ENCODE data around the gene ZNF726.
"Not testable (repeated sequence)": the region's sequence is repeated elsewhere in the genome, so short reads cannot be mapped to it uniquely, and the experiment has no call there.

The ZNF726 gene

DNA sequence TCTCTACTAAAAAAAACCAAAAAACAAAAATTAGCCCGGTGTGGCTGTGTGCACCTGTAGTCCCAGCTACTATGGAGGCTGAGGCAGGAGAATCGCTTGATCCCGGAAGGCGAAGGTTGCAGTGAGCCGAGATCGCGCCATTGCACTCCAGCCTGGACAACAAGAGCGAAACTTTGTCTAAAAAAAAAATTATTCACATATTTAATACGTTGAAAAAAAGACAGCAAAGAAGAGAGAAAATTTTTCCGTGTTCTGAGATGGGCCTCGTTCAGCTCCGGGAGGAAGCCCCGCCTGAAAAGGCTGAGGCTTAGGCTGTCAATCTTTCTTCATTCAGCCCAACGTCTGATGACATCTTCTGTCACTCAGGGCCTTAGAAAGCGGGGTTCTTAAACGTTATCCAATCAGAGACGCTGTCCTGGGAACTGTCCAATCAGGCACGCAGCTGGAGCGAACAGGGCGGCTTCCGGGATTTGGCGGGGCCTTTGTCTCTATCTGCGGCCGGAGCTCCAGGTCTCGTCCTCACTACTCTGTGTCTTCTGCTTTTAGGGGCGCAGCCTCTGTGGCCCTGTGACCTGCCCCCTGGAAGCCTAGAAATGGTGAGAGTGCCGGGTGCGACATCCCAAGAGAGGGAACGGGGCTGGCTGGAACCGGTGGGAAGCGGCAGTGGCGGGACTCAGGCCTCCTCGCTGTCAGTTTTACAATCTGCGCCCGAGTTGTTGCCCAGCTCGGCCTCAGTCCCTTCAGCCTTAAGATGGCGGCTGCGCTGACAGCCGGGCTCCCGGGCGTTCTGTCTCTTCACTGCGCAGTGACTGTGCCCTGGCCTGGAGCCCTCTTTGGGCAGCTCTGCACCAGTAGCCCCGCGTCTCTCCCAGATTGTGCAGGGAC lies at the start of gene ZNF726:
TSS of gene ZNF726 (plus strand) at position 485 of the 885 bp plus-strand sequence. CDS start at position 594, 109 bp downstream.
- H3K27me3 Mint-ChIP-seq, result no peaks in the 10 kb centered on the region
- no peaks in the 10 kb centered on the region for H3K9me3 Mint-ChIP-seq
- H3K4me3 Mint-ChIP-seq, result peak within 1 kb of the TSS; percentile 90
- peak within 1 kb of the TSS; percentile 92 for H3K27ac Mint-ChIP-seq (ENCODE audit: low read depth)
- peak; percentile 75 to 84 for DNase-seq (ENCODE audit: low spot score in 2 of 2)
- H3K4me1 Mint-ChIP-seq, result no peaks in the 10 kb centered on the region
- peak; percentile 98 for ATAC-seq (replicated peaks; ENCODE audit: extremely low read depth, poor library complexity, severe bottlenecking)
- H3K36me3 Mint-ChIP-seq (ENCODE audit: insufficient read depth), result peaks cover 4% of the 10 kb centered on the region

DNA sequence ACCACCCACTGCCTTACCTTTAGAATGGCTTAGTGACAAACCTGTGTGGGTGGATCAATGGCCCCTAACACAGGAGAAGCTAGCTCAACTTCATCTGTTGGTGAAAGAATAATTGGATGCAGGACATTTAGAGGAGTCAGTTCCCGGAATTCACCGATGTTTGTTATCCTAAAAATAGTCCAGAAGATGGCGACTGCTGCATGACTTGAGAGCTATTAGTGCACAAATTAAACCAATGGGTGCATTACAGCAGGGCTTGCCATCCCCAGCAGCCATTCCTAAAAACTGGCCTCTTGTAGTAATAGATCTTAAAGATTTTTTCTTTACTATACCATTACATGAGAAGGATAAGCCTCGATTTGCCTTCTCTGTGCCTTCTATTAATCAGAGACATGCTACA lies 46.8 kb upstream of the ZNF726 start:
- ATAC-seq (replicated peaks; ENCODE audit: extremely low read depth, poor library complexity, severe bottlenecking) (no peak), DNase-seq (ENCODE audit: low spot score in 2 of 2) (no peak)
- Mint-ChIP-seq H3K36me3 (ENCODE audit: insufficient read depth) (peaks cover 2% of the 10 kb centered on the region), H3K27me3 (no peaks in the 10 kb centered on the region), H3K9me3 (no peaks in the 10 kb centered on the region), H3K27ac (ENCODE audit: low read depth) (no peak overlapping the region), H3K4me1 (no peaks in the 10 kb centered on the region), H3K4me3 (no peak overlapping the region)

DNA sequence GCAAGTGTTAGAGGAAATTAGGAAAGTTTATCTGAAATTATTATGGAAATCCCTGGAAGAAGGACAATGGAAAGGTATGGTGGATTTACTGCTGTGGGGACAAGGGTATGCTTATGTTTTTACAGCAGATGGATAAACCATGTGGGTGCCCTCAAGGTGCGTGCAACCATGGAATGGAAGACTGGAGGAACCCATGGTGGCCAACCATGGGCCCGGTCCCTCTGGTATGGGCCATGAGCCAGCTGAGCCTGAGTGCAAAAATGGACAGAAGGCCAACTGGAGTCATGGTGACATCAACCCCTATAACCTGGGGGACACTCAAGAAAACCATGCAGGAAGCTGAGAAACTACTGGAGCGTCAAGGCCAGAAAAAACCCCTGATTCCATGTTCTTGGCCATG lies 46.1 kb upstream of the ZNF726 start:
- Mint-ChIP-seq H3K27ac (ENCODE audit: low read depth) (no peak overlapping the region), H3K4me1 (no peaks in the 10 kb centered on the region), H3K27me3 (no peaks in the 10 kb centered on the region), H3K4me3 (no peak overlapping the region), H3K9me3 (no peaks in the 10 kb centered on the region), H3K36me3 (ENCODE audit: insufficient read depth) (peaks cover 2% of the 10 kb centered on the region)
- DNase-seq (ENCODE audit: low spot score in 2 of 2) (no peak), ATAC-seq (replicated peaks; ENCODE audit: extremely low read depth, poor library complexity, severe bottlenecking) (no peak)

DNA sequence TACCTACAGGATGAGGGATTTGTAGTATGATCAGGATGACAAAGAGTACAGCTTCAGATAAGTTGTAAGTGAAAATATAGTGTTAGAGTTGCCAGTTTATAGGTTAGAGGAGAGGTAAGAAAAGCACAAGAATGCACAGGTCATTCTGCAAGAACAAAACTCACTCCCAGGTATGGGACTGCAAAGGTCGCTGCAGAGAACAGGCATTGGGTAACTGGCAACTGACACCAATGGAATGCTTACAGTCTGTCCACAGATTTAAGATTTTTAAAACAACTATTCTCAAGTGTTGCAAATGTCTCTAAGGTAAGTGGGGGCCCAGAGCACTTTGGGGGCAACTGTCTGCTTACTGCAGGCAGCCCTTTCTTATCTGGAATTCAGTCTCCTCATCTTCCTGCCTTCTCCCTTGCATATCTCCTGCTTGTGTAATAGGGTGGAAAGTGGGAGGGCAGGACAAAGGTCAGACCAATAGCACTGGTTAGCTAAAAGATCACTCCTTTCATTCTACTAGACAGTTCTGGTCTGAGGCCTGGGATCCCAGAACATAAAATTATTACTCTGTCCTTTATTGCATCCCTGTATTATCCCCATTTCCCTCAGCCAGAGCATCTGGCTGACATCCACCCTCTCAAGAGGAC lies 42.3 kb upstream of the ZNF726 start:
- Mint-ChIP-seq H3K27me3 (no peaks in the 10 kb centered on the region), H3K9me3 (no peaks in the 10 kb centered on the region), H3K36me3 (ENCODE audit: insufficient read depth) (peaks cover 2% of the 10 kb centered on the region), H3K4me1 (no peaks in the 10 kb centered on the region), H3K4me3 (no peak overlapping the region), H3K27ac (ENCODE audit: low read depth) (no peak overlapping the region)
- ATAC-seq (replicated peaks; ENCODE audit: extremely low read depth, poor library complexity, severe bottlenecking) (no peak), DNase-seq (ENCODE audit: low spot score in 2 of 2) (no peak)

DNA sequence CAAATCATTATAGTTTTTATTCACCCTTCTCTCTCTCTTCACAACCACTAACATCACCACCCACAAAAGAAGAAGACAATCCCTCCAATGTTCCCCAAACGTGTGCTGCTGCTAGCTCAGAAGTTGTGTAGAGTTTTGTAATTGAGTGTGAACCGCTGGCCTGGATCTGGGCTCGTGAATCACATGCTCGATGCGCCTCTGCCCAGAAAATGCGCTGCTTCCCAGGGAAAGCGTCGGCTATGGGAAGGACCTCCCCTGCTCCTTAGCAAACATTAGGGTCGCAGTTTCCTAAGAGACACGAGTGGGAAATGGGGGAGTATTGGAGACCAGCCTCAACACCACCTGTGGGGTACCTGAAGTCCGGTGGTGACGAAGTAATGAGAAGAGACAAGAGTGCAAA lies 38.4 kb upstream of the ZNF726 start:
- peaks cover 26% of the 10 kb centered on the region for H3K27me3 Mint-ChIP-seq
- H3K36me3 Mint-ChIP-seq (ENCODE audit: insufficient read depth), result peaks cover 2% of the 10 kb centered on the region
- peaks cover 22% of the 10 kb centered on the region for H3K9me3 Mint-ChIP-seq
- H3K4me3 Mint-ChIP-seq, result no peak overlapping the region
- no peaks in the 10 kb centered on the region for H3K4me1 Mint-ChIP-seq
- no peak overlapping the region for H3K27ac Mint-ChIP-seq (ENCODE audit: low read depth)
- no peak for DNase-seq (ENCODE audit: low spot score in 2 of 2)
- no peak for ATAC-seq (replicated peaks; ENCODE audit: extremely low read depth, poor library complexity, severe bottlenecking)

DNA sequence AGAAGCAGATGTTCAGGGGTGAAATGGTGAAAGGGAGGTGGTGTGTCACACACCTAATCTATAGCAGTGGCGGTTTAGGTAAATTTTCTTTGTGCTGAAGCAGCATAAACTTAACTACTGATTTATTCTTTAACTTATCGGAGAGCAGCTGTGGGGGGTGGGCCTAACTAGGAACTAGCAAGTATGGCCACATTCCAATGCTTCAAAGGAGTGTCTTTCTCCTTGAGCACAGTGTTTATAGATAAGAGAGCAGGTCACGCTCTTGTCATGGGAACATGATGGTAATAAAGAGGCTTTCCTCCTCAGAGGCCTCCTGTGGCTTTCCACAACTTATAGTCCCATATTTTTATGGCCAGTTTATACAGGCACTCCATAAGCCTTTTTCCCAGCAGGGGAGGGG lies 37.9 kb upstream of the ZNF726 start:
- not testable (repeated sequence) for H3K36me3 Mint-ChIP-seq (ENCODE audit: insufficient read depth); ATAC-seq (replicated peaks; ENCODE audit: extremely low read depth, poor library complexity, severe bottlenecking); DNase-seq (ENCODE audit: low spot score in 2 of 2); H3K27ac Mint-ChIP-seq (ENCODE audit: low read depth); H3K4me1 Mint-ChIP-seq; H3K4me3 Mint-ChIP-seq
- Mint-ChIP-seq H3K9me3 (peaks cover 22% of the 10 kb centered on the region), H3K27me3 (peaks cover 26% of the 10 kb centered on the region)

DNA sequence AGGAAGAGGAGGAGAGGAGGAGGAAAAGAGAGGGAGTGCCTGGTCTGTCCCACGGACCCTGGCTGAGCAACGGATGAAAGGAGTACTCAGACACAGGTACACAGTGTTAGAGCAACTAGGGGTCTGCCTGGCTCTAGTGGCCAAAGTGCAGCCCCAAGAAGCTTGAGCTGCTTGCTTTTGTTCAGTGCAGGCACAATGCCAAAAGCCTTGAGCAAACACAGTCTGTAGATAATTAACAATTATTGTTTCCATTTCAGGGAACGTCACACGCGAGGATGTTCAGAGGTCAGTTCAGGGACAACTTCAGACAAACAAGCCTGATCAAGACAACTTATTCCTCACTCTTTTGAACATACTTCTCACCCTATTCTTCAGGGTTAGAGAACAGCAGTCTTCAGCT lies 32.2 kb upstream of the ZNF726 start:
- DNase-seq (ENCODE audit: low spot score in 2 of 2) (no peak), ATAC-seq (replicated peaks; ENCODE audit: extremely low read depth, poor library complexity, severe bottlenecking) (no peak)
- H3K4me1 Mint-ChIP-seq, result no peaks in the 10 kb centered on the region
- peaks cover 22% of the 10 kb centered on the region for H3K9me3 Mint-ChIP-seq
- no peak overlapping the region for H3K4me3 Mint-ChIP-seq
- peaks cover 26% of the 10 kb centered on the region for H3K27me3 Mint-ChIP-seq
- no peak overlapping the region for H3K27ac Mint-ChIP-seq (ENCODE audit: low read depth)
- peaks cover 2% of the 10 kb centered on the region for H3K36me3 Mint-ChIP-seq (ENCODE audit: insufficient read depth)

DNA sequence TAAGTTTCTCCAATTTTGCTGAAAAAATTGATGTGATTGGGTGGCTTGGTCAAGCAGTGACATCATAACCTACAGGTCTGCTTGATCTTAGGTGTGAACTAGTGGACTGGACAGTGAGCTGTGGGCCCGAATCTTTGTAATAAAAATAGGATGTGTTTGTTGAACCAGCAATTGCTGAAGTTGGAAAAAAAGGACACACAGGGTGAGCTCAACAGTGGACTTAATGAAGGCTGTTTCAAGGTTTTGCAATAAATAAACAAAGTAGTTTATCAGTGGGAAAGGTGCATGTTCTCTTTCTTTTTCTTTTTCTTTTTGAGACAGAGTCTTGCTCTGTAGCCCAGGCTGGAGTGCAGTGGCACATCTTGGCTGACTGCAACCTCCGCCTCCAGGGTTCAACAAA lies 30.3 kb upstream of the ZNF726 start:
- H3K4me1 Mint-ChIP-seq, result no peaks in the 10 kb centered on the region
- no peak for ATAC-seq (replicated peaks; ENCODE audit: extremely low read depth, poor library complexity, severe bottlenecking)
- H3K27ac Mint-ChIP-seq (ENCODE audit: low read depth), result no peak overlapping the region
- peaks cover 9% of the 10 kb centered on the region for H3K27me3 Mint-ChIP-seq
- no peak overlapping the region for H3K4me3 Mint-ChIP-seq
- DNase-seq (ENCODE audit: low spot score in 2 of 2), result no peak
- H3K9me3 Mint-ChIP-seq, result peaks cover 13% of the 10 kb centered on the region
- no peaks in the 10 kb centered on the region for H3K36me3 Mint-ChIP-seq (ENCODE audit: insufficient read depth)

DNA sequence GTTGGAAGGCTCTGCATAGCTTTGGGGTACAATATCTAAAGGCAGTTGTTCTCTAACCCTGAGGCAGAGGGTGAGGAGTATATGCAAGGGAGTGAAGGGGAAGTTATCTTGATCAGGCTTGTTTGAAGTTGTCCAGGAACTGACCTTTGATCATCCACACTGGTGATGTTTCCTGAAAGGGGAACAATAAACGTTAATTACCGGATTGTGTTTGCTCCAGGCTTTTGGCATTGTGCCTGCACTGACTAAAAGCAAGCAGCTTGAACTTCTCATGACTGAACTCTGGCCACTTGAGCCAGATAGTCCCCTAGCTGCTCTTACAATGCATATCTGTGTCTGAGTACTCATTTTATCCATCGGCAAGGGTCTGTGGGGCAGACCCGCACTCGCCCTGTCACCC lies 27.0 kb upstream of the ZNF726 start:
- H3K36me3 Mint-ChIP-seq (ENCODE audit: insufficient read depth), result no peaks in the 10 kb centered on the region
- H3K9me3 Mint-ChIP-seq, result peaks cover 6% of the 10 kb centered on the region

DNA sequence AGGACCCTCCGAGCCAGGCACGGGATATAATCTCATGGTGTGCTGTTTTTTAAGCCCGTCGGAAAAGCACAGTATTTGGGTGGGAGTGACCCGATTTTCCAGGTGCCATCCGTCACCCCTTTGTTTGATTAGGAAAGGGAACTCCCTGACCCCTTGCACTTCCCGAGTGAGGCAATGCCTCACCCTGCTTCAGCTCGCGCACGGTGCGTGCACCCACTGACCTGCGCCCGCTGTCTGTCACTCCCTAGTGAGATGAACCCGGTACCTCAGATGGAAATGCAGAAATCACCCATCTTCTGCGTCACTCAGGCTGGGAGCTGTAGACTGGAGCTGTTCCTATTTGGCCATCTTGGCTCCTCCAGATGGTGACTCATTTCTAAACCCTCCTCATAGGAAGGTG lies 18.6 kb upstream of the ZNF726 start:
- not testable (repeated sequence) for H3K4me3 Mint-ChIP-seq; H3K27ac Mint-ChIP-seq (ENCODE audit: low read depth); H3K36me3 Mint-ChIP-seq (ENCODE audit: insufficient read depth); H3K9me3 Mint-ChIP-seq; ATAC-seq (replicated peaks; ENCODE audit: extremely low read depth, poor library complexity, severe bottlenecking); H3K4me1 Mint-ChIP-seq; H3K27me3 Mint-ChIP-seq; DNase-seq (ENCODE audit: low spot score in 2 of 2)

More for the DNA sequence above, 27.0 kb upstream of the ZNF726 start:
- ATAC-seq (replicated peaks; ENCODE audit: extremely low read depth, poor library complexity, severe bottlenecking), result no peak
- Mint-ChIP-seq H3K27me3 (no peaks in the 10 kb centered on the region), H3K27ac (ENCODE audit: low read depth) (no peak overlapping the region), H3K4me3 (no peak overlapping the region), H3K4me1 (no peaks in the 10 kb centered on the region)
- DNase-seq (ENCODE audit: low spot score in 2 of 2), result no peak

DNA sequence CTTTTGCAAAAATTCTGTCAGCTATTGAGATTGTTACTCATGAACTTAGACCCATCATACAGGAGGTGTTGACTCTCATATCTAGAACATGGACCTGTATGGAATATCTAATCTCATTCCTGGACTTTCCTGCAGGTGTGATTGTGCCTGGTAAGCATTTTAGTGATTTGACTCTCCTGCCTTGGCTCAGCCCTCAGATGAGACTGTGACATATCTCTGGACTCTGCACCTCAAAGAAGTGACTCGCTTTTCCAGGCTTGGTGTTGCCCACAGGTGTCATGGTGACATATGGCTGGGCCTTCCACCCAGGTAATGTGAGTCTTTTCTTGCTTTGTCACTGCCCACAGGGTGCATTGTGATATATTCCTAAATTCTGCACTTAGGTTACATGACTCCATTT lies 17.8 kb upstream of the ZNF726 start:
- ATAC-seq (replicated peaks; ENCODE audit: extremely low read depth, poor library complexity, severe bottlenecking), result no peak
- no peak overlapping the region for H3K27ac Mint-ChIP-seq (ENCODE audit: low read depth)
- H3K4me3 Mint-ChIP-seq, result no peak overlapping the region
- H3K27me3 Mint-ChIP-seq, result no peaks in the 10 kb centered on the region
- H3K36me3 Mint-ChIP-seq (ENCODE audit: insufficient read depth), result no peaks in the 10 kb centered on the region
- DNase-seq (ENCODE audit: low spot score in 2 of 2), result no peak
- H3K9me3 Mint-ChIP-seq, result no peaks in the 10 kb centered on the region
- H3K4me1 Mint-ChIP-seq, result no peaks in the 10 kb centered on the region

DNA sequence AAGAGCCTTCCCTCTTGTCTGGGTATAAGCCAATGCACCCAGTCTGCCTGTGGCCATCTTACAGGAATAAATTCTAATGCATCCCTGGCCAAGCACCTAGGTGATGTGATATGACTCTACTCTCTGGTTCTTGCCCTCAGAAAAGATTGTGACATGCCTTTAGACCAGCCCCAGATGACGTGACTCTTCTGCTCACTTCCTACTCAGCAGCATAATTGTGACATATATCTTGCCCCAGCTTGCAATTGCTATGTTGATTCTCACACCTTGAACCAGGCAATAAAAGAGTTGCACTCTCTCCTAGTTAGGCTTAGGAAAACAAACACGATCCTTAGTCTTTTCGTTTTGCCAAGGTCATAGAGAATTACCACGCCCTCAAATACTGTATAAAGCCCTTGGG lies 13.3 kb upstream of the ZNF726 start:
- Mint-ChIP-seq H3K27ac (ENCODE audit: low read depth) (no peak overlapping the region), H3K27me3 (no peaks in the 10 kb centered on the region), H3K4me1 (no peaks in the 10 kb centered on the region), H3K9me3 (peaks cover 5% of the 10 kb centered on the region), H3K4me3 (no peak overlapping the region), H3K36me3 (ENCODE audit: insufficient read depth) (no peaks in the 10 kb centered on the region)
- ATAC-seq (replicated peaks; ENCODE audit: extremely low read depth, poor library complexity, severe bottlenecking), result no peak
- DNase-seq (ENCODE audit: low spot score in 2 of 2), result no peak

DNA sequence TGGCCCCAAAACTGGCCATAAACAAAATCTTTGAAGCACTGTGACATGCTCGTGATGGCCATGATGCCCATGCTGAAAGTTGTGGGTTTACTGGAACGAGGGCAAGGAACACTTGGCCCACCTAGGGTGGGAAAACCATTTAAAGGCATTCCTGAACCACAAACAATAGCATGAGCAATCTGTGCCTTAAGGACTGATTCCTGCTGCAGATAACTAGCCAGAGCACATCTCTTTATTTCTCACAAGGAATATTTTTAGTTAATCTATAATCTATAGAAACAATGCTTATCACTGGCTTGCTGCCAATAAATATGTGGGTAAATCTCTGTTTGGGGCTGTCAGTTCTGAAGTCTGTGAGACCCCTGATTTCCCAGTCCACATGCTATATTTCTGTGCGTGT lies 10.3 kb upstream of the ZNF726 start:
- no peak overlapping the region for H3K27ac Mint-ChIP-seq (ENCODE audit: low read depth)
- no peaks in the 10 kb centered on the region for H3K27me3 Mint-ChIP-seq
- peaks cover 5% of the 10 kb centered on the region for H3K9me3 Mint-ChIP-seq
- DNase-seq (ENCODE audit: low spot score in 2 of 2) (no peak), ATAC-seq (replicated peaks; ENCODE audit: extremely low read depth, poor library complexity, severe bottlenecking) (no peak)
- no peak overlapping the region for H3K4me3 Mint-ChIP-seq
- H3K36me3 Mint-ChIP-seq (ENCODE audit: insufficient read depth), result no peaks in the 10 kb centered on the region
- H3K4me1 Mint-ChIP-seq, result no peaks in the 10 kb centered on the region
